ENCODE measurements around the gene ESYT2.

Gene ESYT2

GRCh38 chr7:158781217-158781973 lies 47.9 kb downstream of the ESYT2 start:
- H3K4me3 ChIP-seq (ENCODE audit: low read length): no peak overlapping the region
- DNase-seq (ENCODE audit: low read depth, low spot score): no peak

- no peak overlapping the region for H3K4me3 ChIP-seq (ENCODE audit: low read length)
- DNase-seq (ENCODE audit: low read depth, low spot score): peak; percentile 52
Observed at GRCh38 chr7:158779061-158780000, 50.0 kb downstream of the ESYT2 start.

GRCh38 chr7:158778471-158778870 lies 50.8 kb downstream of the ESYT2 start:
- DNase-seq (ENCODE audit: low read depth, low spot score): no peak
- H3K4me3 ChIP-seq (ENCODE audit: low read length): no peak overlapping the region

- H3K4me3 ChIP-seq (ENCODE audit: low read length): no peak overlapping the region
- DNase-seq (ENCODE audit: low read depth, low spot score): no peak
Observed at GRCh38 chr7:158777793-158778192, 51.5 kb downstream of the ESYT2 start.

GRCh38 chr7:158776474-158776873 lies 52.8 kb downstream of the ESYT2 start:
- DNase-seq (ENCODE audit: low read depth, low spot score): no peak
- H3K4me3 ChIP-seq (ENCODE audit: low read length): no peak overlapping the region

- no peak overlapping the region for H3K4me3 ChIP-seq (ENCODE audit: low read length)
- no peak for DNase-seq (ENCODE audit: low read depth, low spot score)
Observed at GRCh38 chr7:158774952-158775351, 54.4 kb downstream of the ESYT2 start.

- DNase-seq (ENCODE audit: low read depth, low spot score): no peak
- no peak overlapping the region for H3K4me3 ChIP-seq (ENCODE audit: low read length)
Observed at GRCh38 chr7:158772916-158773315, 56.4 kb downstream of the ESYT2 start.

GRCh38 chr7:158771213-158771834 lies 58.0 kb downstream of the ESYT2 start:
- DNase-seq (ENCODE audit: low read depth, low spot score): no peak
- no peak overlapping the region for H3K4me3 ChIP-seq (ENCODE audit: low read length)

- H3K4me3 ChIP-seq (ENCODE audit: low read length): no peak overlapping the region
- DNase-seq (ENCODE audit: low read depth, low spot score): no peak
Observed at GRCh38 chr7:158767707-158768106, 61.6 kb downstream of the ESYT2 start.

GRCh38 chr7:158766570-158767281 lies 62.6 kb downstream of the ESYT2 start:
- no peak overlapping the region for H3K4me3 ChIP-seq (ENCODE audit: low read length)
- no peak for DNase-seq (ENCODE audit: low read depth, low spot score)

- DNase-seq (ENCODE audit: low read depth, low spot score): no peak
- no peak overlapping the region for H3K4me3 ChIP-seq (ENCODE audit: low read length)
Observed at GRCh38 chr7:158765020-158765419, 64.3 kb downstream of the ESYT2 start.

- H3K4me3 ChIP-seq (ENCODE audit: low read length): no peak overlapping the region
- DNase-seq (ENCODE audit: low read depth, low spot score): no peak
Observed at GRCh38 chr7:158763454-158764033, 65.8 kb downstream of the ESYT2 start.

GRCh38 chr7:158761945-158762344 lies 67.4 kb downstream of the ESYT2 start:
- DNase-seq (ENCODE audit: low read depth, low spot score): no peak
- H3K4me3 ChIP-seq (ENCODE audit: low read length): no peak overlapping the region

- no peak for DNase-seq (ENCODE audit: low read depth, low spot score)
- H3K4me3 ChIP-seq (ENCODE audit: low read length): no peak overlapping the region
Observed at GRCh38 chr7:158760936-158761335, 68.4 kb downstream of the ESYT2 start.

GRCh38 chr7:158760445-158760764 lies 68.9 kb downstream of the ESYT2 start:
- no peak for DNase-seq (ENCODE audit: low read depth, low spot score)
- no peak overlapping the region for H3K4me3 ChIP-seq (ENCODE audit: low read length)

- H3K4me3 ChIP-seq (ENCODE audit: low read length): no peak overlapping the region
- DNase-seq (ENCODE audit: low read depth, low spot score): no peak
Observed at GRCh38 chr7:158759749-158760444, 69.4 kb downstream of the ESYT2 start.

GRCh38 chr7:158759245-158759614 lies 70.1 kb downstream of the ESYT2 start:
- no peak for DNase-seq (ENCODE audit: low read depth, low spot score)
- H3K4me3 ChIP-seq (ENCODE audit: low read length): no peak overlapping the region

- no peak overlapping the region for H3K4me3 ChIP-seq (ENCODE audit: low read length)
- DNase-seq (ENCODE audit: low read depth, low spot score): no peak
Observed at GRCh38 chr7:158758586-158759244, 70.6 kb downstream of the ESYT2 start.

Data from Jurkat, Clone E6-1 (cell line).